ENCODE data around the gene COL28A1. TPM values are rescaled to one million over a fixed set of nuclear protein-coding genes. Genes with fewer than 3 reads are reported as not detected.

COL28A1 gene
- 1 to 10 TPM in 1 of 4 donors, under 1 TPM in 3; 0.25 to 3.0 (median 0.65) TPM for total RNA-seq

- TF ChIP-seq CTCF (IDR thresholded peaks at IDR 0.05), result no peak
- DNase-seq (ENCODE audit: low spot score) (no peak), ATAC-seq (ENCODE audit: low FRiP score) (no peak)
Measured at GRCh38 chr7:7535691-7536090, at the start of gene COL28A1. Gene COL28A1, minus strand, starts transcription at chr7:7535873. Its CDS starts 2,998 bp downstream, at chr7:7532875.

DNA sequence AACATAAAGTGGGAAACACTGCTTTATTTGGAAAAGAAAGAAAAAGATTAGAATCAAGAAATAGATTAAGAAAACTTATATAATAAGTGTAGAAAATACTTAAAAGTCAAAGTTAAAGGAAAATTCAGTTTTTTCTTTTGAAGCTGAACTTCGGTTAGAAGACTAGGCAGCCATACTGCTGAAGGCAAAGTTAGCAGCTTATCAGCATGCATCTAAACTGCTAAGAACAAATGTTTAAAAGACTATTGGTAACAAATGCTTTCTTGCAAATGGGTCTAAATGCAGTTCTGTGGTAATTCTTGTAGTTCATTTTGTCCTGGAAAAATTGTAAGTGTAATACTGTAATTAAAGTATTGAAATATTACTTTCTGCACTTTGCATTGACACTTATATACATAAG is 49.0 kb upstream of the COL28A1 start:
- TF ChIP-seq CTCF (IDR thresholded peaks at IDR 0.05), result no peak
- no peak for DNase-seq (ENCODE audit: low spot score)
- no peak for ATAC-seq (ENCODE audit: low FRiP score)

GRCh38 chr7:7583731-7584130 is 48.1 kb upstream of the COL28A1 start:
- DNase-seq (ENCODE audit: low spot score) (no peak), ATAC-seq (ENCODE audit: low FRiP score) (no peak)
- no peak for TF ChIP-seq CTCF (IDR thresholded peaks at IDR 0.05)

GRCh38 chr7:7582596-7582995 is 46.9 kb upstream of the COL28A1 start:
- TF ChIP-seq CTCF (IDR thresholded peaks at IDR 0.05), result no peak
- DNase-seq (ENCODE audit: low spot score) (no peak), ATAC-seq (ENCODE audit: low FRiP score) (no peak)

- no peak for TF ChIP-seq CTCF (IDR thresholded peaks at IDR 0.05)
- no peak for ATAC-seq (ENCODE audit: low FRiP score)
- no peak for DNase-seq (ENCODE audit: low spot score)
Measured at GRCh38 chr7:7581531-7582179, 46.0 kb upstream of the COL28A1 start.

DNA sequence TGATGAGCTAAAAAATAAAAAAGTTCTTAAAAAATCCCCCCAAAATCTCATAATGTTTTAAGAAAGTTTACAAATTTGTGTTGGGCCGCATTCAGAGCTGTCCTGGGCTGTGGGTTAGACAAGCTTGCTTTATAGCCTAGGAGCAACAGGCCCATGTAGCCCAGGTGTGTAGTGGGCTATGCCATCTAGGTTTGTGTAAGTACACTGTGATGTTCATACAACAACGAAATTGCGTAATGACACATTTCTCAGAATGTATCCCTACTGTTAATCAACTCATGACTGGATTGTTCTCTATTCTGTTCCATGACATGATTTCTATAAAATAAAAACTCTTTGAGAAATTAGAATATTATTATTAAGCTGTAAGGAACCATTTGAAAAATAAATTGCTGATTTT is 44.0 kb upstream of the COL28A1 start:
- ATAC-seq (ENCODE audit: low FRiP score) (no peak), DNase-seq (ENCODE audit: low spot score) (no peak)
- no peak for TF ChIP-seq CTCF (IDR thresholded peaks at IDR 0.05)

DNA sequence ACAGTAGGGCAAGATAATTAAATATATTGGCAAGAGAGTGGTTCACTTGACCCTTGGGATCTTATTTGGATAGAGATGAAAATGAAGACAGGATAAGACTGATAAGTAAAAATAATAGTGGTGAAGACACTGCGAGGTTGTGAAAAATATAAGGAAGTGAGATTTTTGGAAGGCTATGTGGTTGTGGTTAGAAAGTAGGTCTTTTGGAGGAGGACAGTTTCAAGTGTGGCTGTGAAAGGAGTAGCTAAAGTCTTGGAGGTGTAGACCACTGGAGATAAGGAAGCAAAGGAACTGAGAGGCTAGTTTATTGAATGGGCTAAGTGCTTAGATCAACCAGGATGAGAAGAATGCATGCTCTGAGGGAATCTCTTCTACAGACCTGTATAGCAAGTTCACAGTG is 42.2 kb upstream of the COL28A1 start:
- TF ChIP-seq CTCF (IDR thresholded peaks at IDR 0.05), result no peak
- no peak for ATAC-seq (ENCODE audit: low FRiP score)
- DNase-seq (ENCODE audit: low spot score), result no peak

Data from omental fat pad (tissue), 4 donors.